Astrocyte (in vitro differentiated cells and primary cell): ENCODE measurements around the gene TNFRSF8. TPM values are rescaled to one million over a fixed set of nuclear protein-coding genes. Genes with fewer than 3 reads are reported as not detected.

Experiments
- DNase-seq: peaks from one replicate; pipeline ENCODE4 v3.0.0-alpha.2; 2010; ENCODE audit warnings: low read depth
- FAIRE-seq: peaks from 2 replicates; lab custom pipeline; 2011; peaks lifted over from hg19 to GRCh38; lab: Jason Lieb, UNC
- H2AFZ ChIP-seq: 2 replicates; pipeline ENCODE4 v1.6.0; 2012; ENCODE audit warnings: low read depth, low read length, inconsistent platforms
- H3K27ac ChIP-seq: 2 replicates; pipeline ENCODE4 v1.5.1; 2011; ENCODE audit warnings: low read depth, low read length, inconsistent platforms
- H3K27me3 ChIP-seq: 2 replicates; pipeline ENCODE4 v1.6.0; 2011; ENCODE audit warnings: low read length, inconsistent platforms; ENCODE audit not compliant: insufficient read depth
- H3K36me3 ChIP-seq: 2 replicates; pipeline ENCODE4 v1.5.1; 2011; ENCODE audit warnings: low read length, inconsistent platforms; ENCODE audit not compliant: insufficient read depth
- H3K4me1 ChIP-seq: 2 replicates; pipeline ENCODE4 v1.5.1; 2011; ENCODE audit warnings: low read length, inconsistent platforms; ENCODE audit not compliant: insufficient read depth
- H3K4me2 ChIP-seq: 2 replicates; pipeline ENCODE4 v1.6.0; 2012; ENCODE audit warnings: low read length, inconsistent platforms
- H3K4me3 ChIP-seq: 2 replicates; pipeline ENCODE4 v1.5.1; 2011; ENCODE audit warnings: low read depth, mild to moderate bottlenecking, low read length, inconsistent platforms; ENCODE audit not compliant: insufficient read depth
- H3K79me2 ChIP-seq: 2 replicates; pipeline ENCODE4 v1.6.0; 2012; ENCODE audit warnings: mild to moderate bottlenecking, low read length, inconsistent platforms; ENCODE audit not compliant: insufficient read depth
- H3K9ac ChIP-seq: 2 replicates; pipeline ENCODE4 v1.6.0; 2012; ENCODE audit warnings: mild to moderate bottlenecking, low read length, inconsistent platforms
- H3K9me3 ChIP-seq: 2 replicates; pipeline ENCODE4 v1.5.1; 2012; ENCODE audit warnings: low read depth, mild to moderate bottlenecking, low read length, inconsistent platforms; ENCODE audit not compliant: insufficient read depth
- H4K20me1 ChIP-seq: 2 replicates; pipeline ENCODE4 v1.6.0; 2012; ENCODE audit warnings: low read length, inconsistent platforms; ENCODE audit not compliant: insufficient read depth
- H3K27ac Mint-ChIP-seq: one replicate; pipeline ENCODE4 v1.8.0; 2021; ENCODE audit warnings: mild to moderate bottlenecking, mixed read lengths; ENCODE audit not compliant: unreplicated experiment
- H3K27me3 Mint-ChIP-seq: one replicate; pipeline ENCODE4 v1.8.0; 2021; ENCODE audit warnings: low read depth, mixed read lengths; ENCODE audit not compliant: unreplicated experiment
- H3K36me3 Mint-ChIP-seq: one replicate; pipeline ENCODE4 v1.8.0; 2021; ENCODE audit warnings: low read depth, mixed read lengths; ENCODE audit not compliant: unreplicated experiment
- H3K4me1 Mint-ChIP-seq: one replicate; pipeline ENCODE4 v1.8.0; 2021; ENCODE audit warnings: low read depth, mixed read lengths; ENCODE audit not compliant: unreplicated experiment
- H3K4me3 Mint-ChIP-seq: one replicate; pipeline ENCODE4 v1.8.0; 2021; ENCODE audit warnings: mild to moderate bottlenecking, moderate library complexity, mixed read lengths; ENCODE audit not compliant: unreplicated experiment
- H3K9me3 Mint-ChIP-seq: one replicate; pipeline ENCODE4 v1.8.0; 2021; ENCODE audit warnings: mild to moderate bottlenecking, mixed read lengths; ENCODE audit not compliant: unreplicated experiment
- CTCF ChIP-seq: IDR thresholded peaks from 2 replicates; pipeline ENCODE4 v1.5.1; 2011; ENCODE audit warnings: low read depth, mild to moderate bottlenecking, inconsistent platforms, low read length, moderate library complexity; ENCODE audit not compliant: insufficient read depth
- EZH2 ChIP-seq: IDR thresholded peaks from 2 replicates; pipeline ENCODE4 v1.6.1; 2012; ENCODE audit warnings: mild to moderate bottlenecking, low read length, inconsistent platforms; ENCODE audit not compliant: insufficient read depth
- total RNA-seq: library from RNA; stranded (reverse); gene quantifications from 2 replicates; pipeline ENCODE4 v1.2.1, GENCODE V29; 2021

Gene TNFRSF8
- total RNA-seq, 1 donor from 2014 or later, result 0.16 TPM

GRCh38 chr1:12171206-12172041 is 108.3 kb downstream of the TNFRSF8 start:
- DNase-seq (no peak), FAIRE-seq (no peak)
- TF ChIP-seq CTCF (no peak), EZH2 (no peak)
- H3K9me3 Mint-ChIP-seq, result no peaks in the 10 kb centered on the region
- no peak overlapping the region for H3K9ac ChIP-seq
- H3K4me1 Mint-ChIP-seq, result no peaks in the 10 kb centered on the region
- H3K4me2 ChIP-seq, result no peak overlapping the region
- no peaks in the 10 kb centered on the region for H3K36me3 Mint-ChIP-seq
- no peaks in the 10 kb centered on the region for H3K36me3 ChIP-seq
- H3K79me2 ChIP-seq, result no peaks in the 10 kb centered on the region
- no peaks in the 10 kb centered on the region for H4K20me1 ChIP-seq
- no peak overlapping the region for H3K4me3 Mint-ChIP-seq
- H3K27ac ChIP-seq, result no peak overlapping the region
- no peaks in the 10 kb centered on the region for H3K4me1 ChIP-seq
- no peak overlapping the region for H3K4me3 ChIP-seq
- H3K27me3 ChIP-seq, result peaks cover 11% of the 10 kb centered on the region
- no peaks in the 10 kb centered on the region for H3K9me3 ChIP-seq
- H3K27me3 Mint-ChIP-seq, result peaks cover 54% of the 10 kb centered on the region
- H2AFZ ChIP-seq, result no peak overlapping the region
- no peak overlapping the region for H3K27ac Mint-ChIP-seq

GRCh38 chr1:12172042-12172851 is 109.1 kb downstream of the TNFRSF8 start:
- H3K27ac ChIP-seq, result no peak overlapping the region
- H3K4me1 ChIP-seq, result no peaks in the 10 kb centered on the region
- no peak overlapping the region for H3K4me2 ChIP-seq
- no peaks in the 10 kb centered on the region for H3K9me3 Mint-ChIP-seq
- no peak overlapping the region for H3K27ac Mint-ChIP-seq
- no peaks in the 10 kb centered on the region for H3K9me3 ChIP-seq
- FAIRE-seq (no peak), DNase-seq (no peak)
- peaks cover 11% of the 10 kb centered on the region for H3K27me3 ChIP-seq
- no peak overlapping the region for H2AFZ ChIP-seq
- TF ChIP-seq EZH2, result no peak
- TF ChIP-seq CTCF, result no peak
- peaks cover 51% of the 10 kb centered on the region for H3K27me3 Mint-ChIP-seq
- H3K36me3 ChIP-seq, result no peaks in the 10 kb centered on the region
- no peak overlapping the region for H3K4me3 Mint-ChIP-seq
- H3K79me2 ChIP-seq, result no peaks in the 10 kb centered on the region
- H3K36me3 Mint-ChIP-seq, result no peaks in the 10 kb centered on the region
- no peak overlapping the region for H3K4me3 ChIP-seq
- no peaks in the 10 kb centered on the region for H4K20me1 ChIP-seq
- H3K9ac ChIP-seq, result no peak overlapping the region
- H3K4me1 Mint-ChIP-seq, result no peaks in the 10 kb centered on the region
